ENCODE results near the gene KLHDC4. TPM values are rescaled to one million over a fixed set of nuclear protein-coding genes. Genes with fewer than 3 reads are reported as not detected.

Gene KLHDC4
- total and polyA plus RNA-seq, 9 of the 15 experiments (the other 6 are each of a cell fraction or from before 2014, with no cell fraction given) = 1.3 to 68.1 (median 32.8) TPM

DNA sequence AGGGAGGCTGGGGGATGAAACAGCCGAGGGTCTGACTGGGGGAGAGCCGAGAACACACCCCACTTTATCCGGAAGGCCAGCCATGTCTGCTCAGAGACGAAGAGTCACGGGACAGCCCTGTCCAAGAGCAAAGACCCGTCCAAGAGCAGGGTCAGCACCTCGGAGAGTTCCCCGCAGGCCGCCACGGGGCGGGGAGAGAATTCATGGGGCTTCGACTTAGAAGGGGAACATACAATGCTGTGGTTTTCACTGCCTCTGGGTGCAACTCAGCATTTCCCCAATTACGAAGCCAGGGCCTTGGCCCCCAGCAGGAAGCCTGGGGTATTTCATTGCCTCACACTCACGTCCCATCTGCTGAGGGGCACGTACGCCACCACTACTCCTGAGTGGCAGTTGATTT, 104.2 kb downstream of the KLHDC4 start:
- in situ Hi-C loops (cut with MboI) (no loop called here), intact Hi-C loops (cut with micrococcal nuclease) (no loop called here)
- whole genome bisulfite sequencing (ENCODE audit: insufficient coverage, low coverage, missing lambda C conversion rate) = 10% methylated on average over 11 of the region's 16 CpGs
- H3K9ac ChIP-seq (ENCODE audit: insufficient read depth in 1 of 2, low read depth in 2 of 2, low read length in 2 of 2) = no peak overlapping the region; a peak in 1 of 4 replicates
- H3K9me1 ChIP-seq (ENCODE audit: control insufficient read depth, insufficient read depth, low read length) = no peaks in the 10 kb centered on the region
- FAIRE-seq (peak; percentile 80), DNase-seq (ENCODE audit: extremely low read depth in 1 of 4, low spot score in 3 of 4) (peak; percentile 68 to 75 (median 73)), ATAC-seq (peak; percentile 84)
- no peaks in the 10 kb centered on the region for H3K79me2 ChIP-seq (ENCODE audit: control insufficient read depth, insufficient read depth, low read length)
- H4K20me1 ChIP-seq (replicated peaks; ENCODE audit: control insufficient read depth, insufficient read depth, low read length) = peaks cover 24% of the 10 kb centered on the region
- ChIA-PET POLR2A (no interaction called here), CTCF (ENCODE audit: low intra/inter-chr PET ratio) (no interaction called here)
- H3K4me2 ChIP-seq (ENCODE audit: insufficient read depth, low read length) = no peak overlapping the region
- H3K36me3 ChIP-seq (ENCODE audit: control insufficient read depth, insufficient read depth, low read length) = no peaks in the 10 kb centered on the region
- H2AFZ ChIP-seq (ENCODE audit: low read depth, low read length) = no peak overlapping the region
- no peaks in the 10 kb centered on the region for H3K9me3 ChIP-seq (replicated peaks; ENCODE audit: control insufficient read depth, insufficient read depth, low read depth, low read length)
- peaks cover 0 to 4% of the 10 kb centered on the region in 2 experiments; a peak in 1 of 5 replicates for H3K4me1 ChIP-seq (replicated peaks in 1 of 2; ENCODE audit: control insufficient read depth in 2 of 2, insufficient read depth in 2 of 2, low read length in 2 of 2)
- H3K27ac ChIP-seq (ENCODE audit: extremely low read depth, low read depth, low read length) = no peak overlapping the region
- peaks cover 38 to 77% of the 10 kb centered on the region in 2 experiments for H3K27me3 ChIP-seq (ENCODE audit: control insufficient read depth in 2 of 2, insufficient read depth in 2 of 2, low read length in 2 of 2)
- H3K4me3 ChIP-seq = no peak overlapping the region
- BruUV-seq (replicated peaks) = no TSS peak
- TF ChIP-seq ZNF197 (CRISPR knock-in tag; IDR thresholded peaks at IDR 0.05; ENCODE audit: low read depth) (peak; percentile 75; the same call in 1 of the 2 replicates), VEZF1 (CRISPR knock-in tag; IDR thresholded peaks at IDR 0.05) (peak; percentile 59), CXXC5 (CRISPR knock-in tag; IDR thresholded peaks at IDR 0.05) (peak; percentile 67), TEAD4 (IDR thresholded peaks at IDR 0.05; ENCODE audit: low read length) (0 out of 2 replicates have a peak, but pooled peaks have one; percentile 7), TEAD4 (CRISPR knock-in tag; IDR thresholded peaks at IDR 0.05; ENCODE audit: borderline replicate concordance) (peak; percentile 49; the same call in 1 of the 2 replicates), RCOR1 (IDR thresholded peaks at IDR 0.05; ENCODE audit: borderline replicate concordance in 1 of 2, low read depth in 2 of 2, low read length in 2 of 2) (peak in 1 of 2 experiments; percentile 70; a peak in 1 of 4 replicates), MAZ (CRISPR knock-in tag; conservative IDR thresholded peaks at IDR 0.05 in 1 of 2, IDR thresholded peaks at IDR 0.05 in 1 of 2) (peak in 1 of 2 experiments; percentile 75; a peak in 2 of 4 replicates), IRF1 (CRISPR knock-in tag; IDR thresholded peaks at IDR 0.05; ENCODE audit: borderline replicate concordance) (peak; percentile 63; the same call in 1 of the 2 replicates), MIER1 (IDR thresholded peaks at IDR 0.05; ENCODE audit: low read depth) (peak; percentile 96)
- TF ChIP-seq, protein P1, sequence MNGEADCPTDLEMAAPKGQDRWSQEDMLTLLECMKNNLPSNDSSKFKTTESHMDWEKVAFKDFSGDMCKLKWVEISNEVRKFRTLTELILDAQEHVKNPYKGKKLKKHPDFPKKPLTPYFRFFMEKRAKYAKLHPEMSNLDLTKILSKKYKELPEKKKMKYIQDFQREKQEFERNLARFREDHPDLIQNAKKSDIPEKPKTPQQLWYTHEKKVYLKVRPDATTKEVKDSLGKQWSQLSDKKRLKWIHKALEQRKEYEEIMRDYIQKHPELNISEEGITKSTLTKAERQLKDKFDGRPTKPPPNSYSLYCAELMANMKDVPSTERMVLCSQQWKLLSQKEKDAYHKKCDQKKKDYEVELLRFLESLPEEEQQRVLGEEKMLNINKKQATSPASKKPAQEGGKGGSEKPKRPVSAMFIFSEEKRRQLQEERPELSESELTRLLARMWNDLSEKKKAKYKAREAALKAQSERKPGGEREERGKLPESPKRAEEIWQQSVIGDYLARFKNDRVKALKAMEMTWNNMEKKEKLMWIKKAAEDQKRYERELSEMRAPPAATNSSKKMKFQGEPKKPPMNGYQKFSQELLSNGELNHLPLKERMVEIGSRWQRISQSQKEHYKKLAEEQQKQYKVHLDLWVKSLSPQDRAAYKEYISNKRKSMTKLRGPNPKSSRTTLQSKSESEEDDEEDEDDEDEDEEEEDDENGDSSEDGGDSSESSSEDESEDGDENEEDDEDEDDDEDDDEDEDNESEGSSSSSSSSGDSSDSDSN (IDR thresholded peaks at IDR 0.05; ENCODE audit: borderline replicate concordance in 1 of 2, low read depth in 2 of 2, low read length in 2 of 2) = 0 out of 4 replicates have a peak, but pooled peaks of 1 of the 2 experiments have one; percentile 46
- TF ChIP-seq, protein P2, sequence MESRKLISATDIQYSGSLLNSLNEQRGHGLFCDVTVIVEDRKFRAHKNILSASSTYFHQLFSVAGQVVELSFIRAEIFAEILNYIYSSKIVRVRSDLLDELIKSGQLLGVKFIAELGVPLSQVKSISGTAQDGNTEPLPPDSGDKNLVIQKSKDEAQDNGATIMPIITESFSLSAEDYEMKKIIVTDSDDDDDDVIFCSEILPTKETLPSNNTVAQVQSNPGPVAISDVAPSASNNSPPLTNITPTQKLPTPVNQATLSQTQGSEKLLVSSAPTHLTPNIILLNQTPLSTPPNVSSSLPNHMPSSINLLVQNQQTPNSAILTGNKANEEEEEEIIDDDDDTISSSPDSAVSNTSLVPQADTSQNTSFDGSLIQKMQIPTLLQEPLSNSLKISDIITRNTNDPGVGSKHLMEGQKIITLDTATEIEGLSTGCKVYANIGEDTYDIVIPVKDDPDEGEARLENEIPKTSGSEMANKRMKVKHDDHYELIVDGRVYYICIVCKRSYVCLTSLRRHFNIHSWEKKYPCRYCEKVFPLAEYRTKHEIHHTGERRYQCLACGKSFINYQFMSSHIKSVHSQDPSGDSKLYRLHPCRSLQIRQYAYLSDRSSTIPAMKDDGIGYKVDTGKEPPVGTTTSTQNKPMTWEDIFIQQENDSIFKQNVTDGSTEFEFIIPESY (CRISPR knock-in tag; IDR thresholded peaks at IDR 0.05) = 0 out of 2 replicates have a peak, but pooled peaks have one; percentile 24
- TF ChIP-seq, protein P3, sequence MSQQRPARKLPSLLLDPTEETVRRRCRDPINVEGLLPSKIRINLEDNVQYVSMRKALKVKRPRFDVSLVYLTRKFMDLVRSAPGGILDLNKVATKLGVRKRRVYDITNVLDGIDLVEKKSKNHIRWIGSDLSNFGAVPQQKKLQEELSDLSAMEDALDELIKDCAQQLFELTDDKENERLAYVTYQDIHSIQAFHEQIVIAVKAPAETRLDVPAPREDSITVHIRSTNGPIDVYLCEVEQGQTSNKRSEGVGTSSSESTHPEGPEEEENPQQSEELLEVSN (IDR thresholded peaks at IDR 0.05; ENCODE audit: borderline replicate concordance in 1 of 2, extremely low read depth in 1 of 2, insufficient read depth in 1 of 2, insufficient read length in 1 of 2, low read depth in 1 of 2, low read length in 1 of 2, poor library complexity in 1 of 2, severe bottlenecking in 1 of 2) = peak in 1 of 2 experiments; percentile 31
